GM23338 (cell line): ENCODE measurements around the gene IER3IP1.

Experiments used
- CREB1 ChIP-seq: fragments of 250-450 bp; sonication (Bioruptor Pico); IDR thresholded peaks from 2 replicates; pipeline ENCODE4 v1.5.0; 2020; ENCODE audit warnings: low read depth, mild to moderate bottlenecking, moderate library complexity
- CTCF ChIP-seq, 2 experiments: fragments of 200-600 bp in 1 of 2; sonication (generic) in 1 of 2; conservative IDR thresholded peaks; 2 replicates each; pipeline versions ENCODE4 v1.5.1 to v1.6.1; 2016 to 2017; ENCODE audit warnings: antibody characterized with exemption in 2 of 2, low read depth in 2 of 2, mild to moderate bottlenecking in 2 of 2, moderate library complexity in 1 of 2
- ETS1 ChIP-seq: IDR thresholded peaks from 2 replicates; pipeline ENCODE4 v1.6.1; 2016; ENCODE audit warnings: antibody characterized with exemption
- EZH2 ChIP-seq: fragments of 200-600 bp; sonication (generic); IDR thresholded peaks from one replicate; pipeline ENCODE4 v1.8.0; 2017; ENCODE audit warnings: antibody characterized with exemption, mild to moderate bottlenecking, low read depth; ENCODE audit not compliant: unreplicated experiment
- EZH2phosphoT487 ChIP-seq: fragments of 200-600 bp; sonication (generic); IDR thresholded peaks from one replicate; pipeline ENCODE4 v1.8.1; 2018; ENCODE audit warnings: antibody characterized with exemption; ENCODE audit not compliant: unreplicated experiment
- NANOG ChIP-seq: IDR thresholded peaks from 2 replicates; pipeline ENCODE4 v1.6.1; 2016; ENCODE audit warnings: antibody characterized with exemption, borderline replicate concordance

- TF ChIP-seq CREB1 (no peak), CTCF (conservative IDR thresholded peaks at IDR 0.05; ENCODE audit: low read depth in 2 of 2) (peak; percentile 92 to 93), EZH2 (no peak), ETS1 (no peak), NANOG (no peak), EZH2phosphoT487 (no peak)
Observed at GRCh38 chr18:47215554-47216138, 39.5 kb upstream of the IER3IP1 start.
